SK-N-SH treated with all-trans-retinoic acid at 6 μM for 48 hours (cell line): Measurements from ENCODE around the gene GSN.

Source experiments
- ARNTL ChIP-seq: fragments of 450-650 bp; formaldehyde crosslinking; IDR thresholded peaks from 2 replicates; pipeline ENCODE4 v1.5.0; 2020; ENCODE audit warnings: low read depth, mild to moderate bottlenecking, moderate library complexity, borderline replicate concordance
- CSDC2 ChIP-seq: fragments of 250-450 bp; sonication (Bioruptor Pico); IDR thresholded peaks from 2 replicates; pipeline ENCODE4 v1.5.0; 2020; ENCODE audit warnings: mild to moderate bottlenecking, moderate library complexity
- ESRRG ChIP-seq: fragments of 250-450 bp; sonication (Bioruptor Pico); IDR thresholded peaks from 2 replicates; pipeline ENCODE4 v1.6.1; 2021; ENCODE audit warnings: mild to moderate bottlenecking
- ISL1 ChIP-seq: fragments of 250-450 bp; sonication (Bioruptor Pico); IDR thresholded peaks from 2 replicates; pipeline ENCODE4 v2.1.2; 2022; ENCODE audit warnings: mild to moderate bottlenecking, moderate library complexity
- POU6F1 ChIP-seq: fragments of 250-450 bp; sonication (Bioruptor Pico); IDR thresholded peaks from 2 replicates; pipeline ENCODE4 v1.8.0; 2021; ENCODE audit warnings: low read depth, mild to moderate bottlenecking, moderate library complexity, borderline replicate concordance
- SNAI2 ChIP-seq: fragments of 250-450 bp; sonication (Bioruptor Pico); IDR thresholded peaks from 2 replicates; pipeline ENCODE4 v1.5.0; 2020; ENCODE audit warnings: mild to moderate bottlenecking, moderate library complexity
- ZC3H10 ChIP-seq: fragments of 250-450 bp; sonication (Bioruptor Pico); IDR thresholded peaks from 2 replicates; pipeline ENCODE4 v1.5.1; 2021; ENCODE audit warnings: mild to moderate bottlenecking, moderate library complexity
- ZFP30 ChIP-seq: fragments of 450-650 bp; formaldehyde crosslinking; IDR thresholded peaks from 2 replicates; pipeline ENCODE4 v1.5.0; 2022; ENCODE audit warnings: mild to moderate bottlenecking, moderate library complexity
- ZNF8 ChIP-seq: fragments of 450-650 bp; formaldehyde crosslinking; IDR thresholded peaks from 2 replicates; pipeline ENCODE4 v1.5.0; 2020; ENCODE audit warnings: mild to moderate bottlenecking, moderate library complexity
- TF ChIP-seq, protein P1 (sequence below): fragments of 250-450 bp; sonication (Bioruptor Pico); IDR thresholded peaks from 2 replicates; pipeline ENCODE4 v1.5.1; 2020; ENCODE audit warnings: low read depth, mild to moderate bottlenecking, moderate library complexity

- TF ChIP-seq ZFP30 (CRISPR knock-in tag) = no peak
- TF ChIP-seq ARNTL = no peak
- TF ChIP-seq, protein P1, sequence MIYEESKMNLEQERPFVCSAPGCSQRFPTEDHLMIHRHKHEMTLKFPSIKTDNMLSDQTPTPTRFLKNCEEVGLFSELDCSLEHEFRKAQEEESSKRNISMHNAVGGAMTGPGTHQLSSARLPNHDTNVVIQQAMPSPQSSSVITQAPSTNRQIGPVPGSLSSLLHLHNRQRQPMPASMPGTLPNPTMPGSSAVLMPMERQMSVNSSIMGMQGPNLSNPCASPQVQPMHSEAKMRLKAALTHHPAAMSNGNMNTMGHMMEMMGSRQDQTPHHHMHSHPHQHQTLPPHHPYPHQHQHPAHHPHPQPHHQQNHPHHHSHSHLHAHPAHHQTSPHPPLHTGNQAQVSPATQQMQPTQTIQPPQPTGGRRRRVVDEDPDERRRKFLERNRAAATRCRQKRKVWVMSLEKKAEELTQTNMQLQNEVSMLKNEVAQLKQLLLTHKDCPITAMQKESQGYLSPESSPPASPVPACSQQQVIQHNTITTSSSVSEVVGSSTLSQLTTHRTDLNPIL = no peak
- TF ChIP-seq ZNF8 (CRISPR knock-in tag) = no peak
- no peak for TF ChIP-seq ESRRG
- TF ChIP-seq CSDC2 (CRISPR knock-in tag) = no peak
- TF ChIP-seq ZC3H10 (CRISPR knock-in tag) = no peak
- no peak for TF ChIP-seq POU6F1 (CRISPR knock-in tag)
- no peak for TF ChIP-seq ISL1 (CRISPR knock-in tag)
- TF ChIP-seq SNAI2 = no peak
Measured at GRCh38 chr9:121269642-121270254, 1.8 kb downstream of the GSN start.
